ENCODE measurements around the gene MAP7.
"Not testable (repeated sequence)": the region's sequence is repeated elsewhere in the genome, so short reads cannot be mapped to it uniquely, and the experiment has no call there.

The MAP7 gene

DNA sequence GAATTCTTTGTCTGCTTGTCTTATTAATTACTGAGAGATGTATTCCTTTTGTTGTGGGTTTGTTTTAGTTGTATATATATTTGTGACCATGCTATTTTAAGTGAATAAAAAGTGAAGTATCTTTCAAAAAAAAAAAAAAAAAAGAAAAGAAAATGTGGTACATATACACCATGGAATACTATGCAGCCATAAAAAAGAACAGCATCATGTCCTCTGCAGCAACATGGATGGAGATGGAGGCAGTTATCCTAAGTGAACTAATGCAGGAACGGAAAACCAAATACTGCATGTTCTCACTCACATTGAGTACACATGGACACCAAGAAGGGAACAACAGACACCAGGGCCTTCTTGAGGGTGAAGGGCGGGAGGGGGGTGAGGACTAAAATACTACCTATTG lies 67.2 kb downstream of the MAP7 start:
- H4K8ac ChIP-seq (ENCODE audit: low read depth, low read length); H3K27me3 ChIP-seq (ENCODE audit: control insufficient read depth in 3 of 3, insufficient read depth in 3 of 3, low read depth in 1 of 3, low read length in 3 of 3); H3K14ac ChIP-seq (ENCODE audit: low read length); H3K18ac ChIP-seq (ENCODE audit: low read length); H3K4ac ChIP-seq (ENCODE audit: low read length); H3K27ac ChIP-seq (replicated peaks; ENCODE audit: low read length); H2BK120ac ChIP-seq (ENCODE audit: low read depth, low read length); H2AFZ ChIP-seq (ENCODE audit: low read length); H2BK12ac ChIP-seq (ENCODE audit: low read length); DNase-seq (ENCODE audit: low spot score); H3K9me3 ChIP-seq (replicated peaks in 1 of 2; ENCODE audit: control insufficient read depth in 2 of 2, insufficient read depth in 1 of 2, low read depth in 1 of 2, low read length in 2 of 2); H3K9ac ChIP-seq (ENCODE audit: low read depth, low read length, poor library complexity); H2AK5ac ChIP-seq (ENCODE audit: low read depth, low read length); H3K4me1 ChIP-seq (ENCODE audit: control insufficient read depth in 2 of 2, insufficient read depth in 1 of 2, low read depth in 1 of 2, low read length in 2 of 2); H3K36me3 ChIP-seq (replicated peaks in 1 of 2; ENCODE audit: control insufficient read depth in 2 of 2, insufficient read depth in 2 of 2, low read length in 2 of 2); H2BK5ac ChIP-seq (ENCODE audit: low read length); H3K4me2 ChIP-seq (ENCODE audit: insufficient read depth, low read length, poor library complexity, severe bottlenecking); H4K91ac ChIP-seq (ENCODE audit: low read depth, low read length, poor library complexity); H3K4me3 ChIP-seq (ENCODE audit: low read length in 2 of 2); H3K79me1 ChIP-seq (ENCODE audit: low read depth, low read length); H2BK15ac ChIP-seq (ENCODE audit: low read length); H3K23ac ChIP-seq (ENCODE audit: low read depth, low read length, poor library complexity): not testable (repeated sequence)
- WGBS, 2 donors (ENCODE audit: extremely low coverage in 2 of 2, insufficient read length in 2 of 2, insufficient replicate concordance in 1 of 2): no CpG with 5 or more reads among the region's 2 CpGs

DNA sequence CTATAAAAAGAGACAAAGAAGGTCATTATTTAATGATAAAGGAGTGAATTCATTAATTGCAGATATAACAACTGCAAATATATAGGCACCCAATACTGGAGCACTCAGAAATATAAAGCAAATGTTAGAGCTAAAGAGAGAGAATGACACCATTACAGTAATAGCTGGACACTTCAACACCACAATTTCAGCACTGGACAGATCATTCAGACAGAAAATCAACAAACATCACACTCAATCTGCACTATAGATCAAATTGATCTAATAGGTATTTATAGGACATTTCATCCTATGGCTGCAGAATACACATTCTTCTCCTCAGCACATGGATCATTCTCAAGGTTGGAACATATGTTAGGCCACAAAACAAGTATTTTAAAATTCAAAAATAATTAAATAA lies 72.7 kb downstream of the MAP7 start:
- Histone ChIP-seq H3K4me3 (ENCODE audit: low read length in 2 of 2) (no peak overlapping the region), H3K14ac (ENCODE audit: low read length) (no peak overlapping the region), H3K18ac (ENCODE audit: low read length) (no peak overlapping the region), H3K4ac (ENCODE audit: low read length) (no peak overlapping the region), H2BK5ac (ENCODE audit: low read length) (no peak overlapping the region), H4K8ac (ENCODE audit: low read depth, low read length) (no peak overlapping the region), H3K9ac (ENCODE audit: low read depth, low read length, poor library complexity) (no peak overlapping the region), H4K91ac (ENCODE audit: low read depth, low read length, poor library complexity) (no peak overlapping the region), H2AFZ (ENCODE audit: low read length) (no peak overlapping the region), H3K36me3 (replicated peaks in 1 of 2; ENCODE audit: control insufficient read depth in 2 of 2, insufficient read depth in 2 of 2, low read length in 2 of 2) (no peaks in the 10 kb centered on the region), H3K27me3 (ENCODE audit: control insufficient read depth in 3 of 3, insufficient read depth in 3 of 3, low read depth in 1 of 3, low read length in 3 of 3) (no peaks in the 10 kb centered on the region), H2BK120ac (ENCODE audit: low read depth, low read length) (no peak overlapping the region), H2BK12ac (ENCODE audit: low read length) (no peak overlapping the region), H3K9me3 (replicated peaks in 1 of 2; ENCODE audit: control insufficient read depth in 2 of 2, insufficient read depth in 1 of 2, low read depth in 1 of 2, low read length in 2 of 2) (no peaks in the 10 kb centered on the region), H2BK15ac (ENCODE audit: low read length) (no peak overlapping the region), H3K79me1 (ENCODE audit: low read depth, low read length) (no peaks in the 10 kb centered on the region), H2AK5ac (ENCODE audit: low read depth, low read length) (no peak overlapping the region), H3K27ac (replicated peaks; ENCODE audit: low read length) (no peak overlapping the region), H3K4me2 (ENCODE audit: insufficient read depth, low read length, poor library complexity, severe bottlenecking) (no peak overlapping the region), H3K4me1 (ENCODE audit: control insufficient read depth in 2 of 2, insufficient read depth in 1 of 2, low read depth in 1 of 2, low read length in 2 of 2) (no peaks in the 10 kb centered on the region), H3K23ac (ENCODE audit: low read depth, low read length, poor library complexity) (no peak overlapping the region)
- DNase-seq (ENCODE audit: low spot score): no peak

DNA sequence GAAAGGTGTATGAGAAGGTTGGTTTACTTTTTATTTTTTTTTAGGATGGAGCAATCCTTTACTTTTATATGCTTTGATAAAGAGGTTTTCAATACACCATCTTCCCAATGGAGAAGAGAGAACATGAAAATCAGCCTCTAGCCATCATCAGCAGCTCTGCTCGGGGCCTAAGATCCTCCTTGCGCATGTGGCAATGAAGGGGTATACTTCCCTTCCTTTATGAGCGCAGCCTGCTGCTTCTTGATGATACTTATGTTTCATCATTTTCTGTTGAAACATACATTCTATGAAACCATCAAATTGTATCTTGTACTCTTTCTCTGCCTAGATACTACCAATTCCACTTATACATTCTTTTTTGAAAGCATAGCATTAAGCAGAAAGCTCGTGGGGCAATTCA lies 74.5 kb downstream of the MAP7 start:
- H3K9ac ChIP-seq (ENCODE audit: low read depth, low read length, poor library complexity): no peak overlapping the region
- H3K14ac ChIP-seq (ENCODE audit: low read length): no peak overlapping the region
- no peak overlapping the region for H3K23ac ChIP-seq (ENCODE audit: low read depth, low read length, poor library complexity)
- H2AFZ ChIP-seq (ENCODE audit: low read length): no peak overlapping the region
- no peak overlapping the region for H2BK12ac ChIP-seq (ENCODE audit: low read length)
- H3K4me3 ChIP-seq (ENCODE audit: low read length in 2 of 2): no peak overlapping the region
- no peak overlapping the region for H2BK5ac ChIP-seq (ENCODE audit: low read length)
- H3K18ac ChIP-seq (ENCODE audit: low read length): no peak overlapping the region
- no peak overlapping the region for H2BK15ac ChIP-seq (ENCODE audit: low read length)
- no peaks in the 10 kb centered on the region for H3K79me1 ChIP-seq (ENCODE audit: low read depth, low read length)
- H3K4ac ChIP-seq (ENCODE audit: low read length): no peak overlapping the region
- no peaks in the 10 kb centered on the region for H3K27me3 ChIP-seq (ENCODE audit: control insufficient read depth in 3 of 3, insufficient read depth in 3 of 3, low read depth in 1 of 3, low read length in 3 of 3)
- H2AK5ac ChIP-seq (ENCODE audit: low read depth, low read length): no peak overlapping the region
- no peak for DNase-seq (ENCODE audit: low spot score)
- no peak overlapping the region for H2BK120ac ChIP-seq (ENCODE audit: low read depth, low read length)
- no peak overlapping the region for H4K8ac ChIP-seq (ENCODE audit: low read depth, low read length)
- H3K36me3 ChIP-seq (replicated peaks in 1 of 2; ENCODE audit: control insufficient read depth in 2 of 2, insufficient read depth in 2 of 2, low read length in 2 of 2): no peaks in the 10 kb centered on the region
- no CpG with 5 or more reads among the region's 4 CpGs for WGBS, 2 donors (ENCODE audit: extremely low coverage in 2 of 2, insufficient read length in 2 of 2, insufficient replicate concordance in 1 of 2)
- H3K27ac ChIP-seq (replicated peaks; ENCODE audit: low read length): no peak overlapping the region
- no peaks in the 10 kb centered on the region for H3K9me3 ChIP-seq (replicated peaks in 1 of 2; ENCODE audit: control insufficient read depth in 2 of 2, insufficient read depth in 1 of 2, low read depth in 1 of 2, low read length in 2 of 2)
- H4K91ac ChIP-seq (ENCODE audit: low read depth, low read length, poor library complexity): no peak overlapping the region
- no peaks in the 10 kb centered on the region for H3K4me1 ChIP-seq (ENCODE audit: control insufficient read depth in 2 of 2, insufficient read depth in 1 of 2, low read depth in 1 of 2, low read length in 2 of 2)
- no peak overlapping the region for H3K4me2 ChIP-seq (ENCODE audit: insufficient read depth, low read length, poor library complexity, severe bottlenecking)

DNA sequence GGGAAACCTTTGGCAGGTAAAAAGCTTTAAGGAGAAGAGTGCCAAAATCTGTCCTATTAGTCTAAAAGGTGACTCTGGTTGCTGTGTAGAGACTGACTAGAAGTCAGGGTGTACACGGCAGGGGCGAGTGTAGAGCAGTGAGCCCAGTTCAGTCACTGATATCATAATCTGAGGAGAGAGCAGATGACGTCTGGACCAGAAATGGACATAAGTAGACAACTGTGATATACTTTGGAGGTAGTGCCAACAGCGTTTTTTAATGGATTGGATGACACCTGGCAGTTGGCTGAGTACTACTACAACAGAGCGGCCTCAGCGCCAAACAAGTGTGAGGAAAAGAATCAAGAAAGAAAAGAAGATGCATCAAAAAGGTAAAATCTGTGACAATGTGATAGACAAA lies 76.0 kb downstream of the MAP7 start:
- Histone ChIP-seq H3K14ac (ENCODE audit: low read length) (no peak overlapping the region), H3K4me2 (ENCODE audit: insufficient read depth, low read length, poor library complexity, severe bottlenecking) (no peak overlapping the region), H2AK5ac (ENCODE audit: low read depth, low read length) (no peak overlapping the region), H2BK5ac (ENCODE audit: low read length) (no peak overlapping the region), H4K91ac (ENCODE audit: low read depth, low read length, poor library complexity) (no peak overlapping the region), H3K36me3 (replicated peaks in 1 of 2; ENCODE audit: control insufficient read depth in 2 of 2, insufficient read depth in 2 of 2, low read length in 2 of 2) (no peaks in the 10 kb centered on the region), H4K8ac (ENCODE audit: low read depth, low read length) (no peak overlapping the region), H2BK15ac (ENCODE audit: low read length) (no peak overlapping the region), H2AFZ (ENCODE audit: low read length) (no peak overlapping the region), H3K27me3 (ENCODE audit: control insufficient read depth in 3 of 3, insufficient read depth in 3 of 3, low read depth in 1 of 3, low read length in 3 of 3) (no peaks in the 10 kb centered on the region), H3K27ac (replicated peaks; ENCODE audit: low read length) (no peak overlapping the region), H3K4me3 (ENCODE audit: low read length in 2 of 2) (no peak overlapping the region), H3K4me1 (ENCODE audit: control insufficient read depth in 2 of 2, insufficient read depth in 1 of 2, low read depth in 1 of 2, low read length in 2 of 2) (peaks cover 0 to 1% of the 10 kb centered on the region in 2 donors), H3K18ac (ENCODE audit: low read length) (no peak overlapping the region), H3K9me3 (replicated peaks in 1 of 2; ENCODE audit: control insufficient read depth in 2 of 2, insufficient read depth in 1 of 2, low read depth in 1 of 2, low read length in 2 of 2) (no peaks in the 10 kb centered on the region), H2BK120ac (ENCODE audit: low read depth, low read length) (no peak overlapping the region), H3K79me1 (ENCODE audit: low read depth, low read length) (no peaks in the 10 kb centered on the region), H3K23ac (ENCODE audit: low read depth, low read length, poor library complexity) (no peak overlapping the region), H3K4ac (ENCODE audit: low read length) (no peak overlapping the region), H3K9ac (ENCODE audit: low read depth, low read length, poor library complexity) (no peak overlapping the region), H2BK12ac (ENCODE audit: low read length) (no peak overlapping the region)
- no peak for DNase-seq (ENCODE audit: low spot score)
- WGBS, 2 donors (ENCODE audit: extremely low coverage in 2 of 2, insufficient read length in 2 of 2, insufficient replicate concordance in 1 of 2): no CpG with 5 or more reads among the region's 6 CpGs
